Activated CD4-positive, alpha-beta memory T cell treated with anti-CD3 and anti-CD28 coated beads for 36 hours (primary cell): ENCODE results near the gene PGC. TPM values are rescaled to one million over a fixed set of nuclear protein-coding genes. Genes with fewer than 3 reads are reported as not detected.

Experiments used
- CTCF ChIA-PET: fragments of 350-600 bp; sonication (Branson Sonifier 250); formaldehyde crosslinking; loops from one replicate; lab custom pipeline; 2021; ENCODE audit warnings: antibody characterized with exemption, inconsistent platforms; lab: Charles Lee
- POLR2A ChIA-PET: fragments of 350-600 bp; sonication (Branson Sonifier 250); formaldehyde crosslinking; loops from one replicate; lab custom pipeline; 2021; ENCODE audit warnings: antibody characterized with exemption; lab: Charles Lee
- DNase-seq: peaks from one replicate; pipeline ENCODE4 v3.0.0-alpha.2; 2020
- H3K27ac Mint-ChIP-seq: one replicate; pipeline ENCODE4 v1.8.0; 2021; ENCODE audit warnings: mixed read lengths
- H3K27me3 Mint-ChIP-seq: one replicate; pipeline ENCODE4 v1.8.0; 2021; ENCODE audit warnings: mixed read lengths
- H3K36me3 Mint-ChIP-seq: one replicate; pipeline ENCODE4 v1.8.0; 2021; ENCODE audit warnings: mixed read lengths
- H3K4me1 Mint-ChIP-seq: one replicate; pipeline ENCODE4 v1.8.0; 2021; ENCODE audit warnings: low read depth, mixed read lengths
- H3K4me3 Mint-ChIP-seq: one replicate; pipeline ENCODE4 v1.8.0; 2021; ENCODE audit warnings: mild to moderate bottlenecking, mixed read lengths
- H3K9me3 Mint-ChIP-seq: one replicate; pipeline ENCODE4 v1.8.0; 2021; ENCODE audit warnings: mixed read lengths
- intact Hi-C: fragments of 100-400 bp; cut with micrococcal nuclease; formaldehyde crosslinking; loops from one replicate; pipeline ENCODE4 v1.15.1; 2023
- total RNA-seq, 2 experiments: library from RNA; stranded (reverse); gene quantifications; one replicate each; pipeline ENCODE4 v1.2.3, GENCODE V29; 2021

Gene PGC
- total RNA-seq, 2 experiments from 2014 or later = not detected

GRCh38 chr6:41740366-41741162 lies 6.6 kb downstream of the PGC start:
- no peaks in the 10 kb centered on the region for H3K27me3 Mint-ChIP-seq
- intact Hi-C loops = no loop called here
- ChIA-PET POLR2A (no interaction called here), CTCF (interaction anchor here (0.7 to 0.8 kb wide), 2 partner anchors 21 to 34 kb away, joined by 3 read pairs; no protein-coding TSS in a partner anchor)
- H3K4me3 Mint-ChIP-seq = no peak overlapping the region
- no peaks in the 10 kb centered on the region for H3K9me3 Mint-ChIP-seq
- H3K4me1 Mint-ChIP-seq = no peaks in the 10 kb centered on the region
- no peak overlapping the region for H3K27ac Mint-ChIP-seq
- no peak for DNase-seq
- H3K36me3 Mint-ChIP-seq = no peaks in the 10 kb centered on the region

- Mint-ChIP-seq H3K27me3 (no peaks in the 10 kb centered on the region), H3K4me3 (no peak overlapping the region), H3K27ac (no peak overlapping the region), H3K9me3 (no peaks in the 10 kb centered on the region), H3K4me1 (no peaks in the 10 kb centered on the region), H3K36me3 (no peaks in the 10 kb centered on the region)
- CTCF ChIA-PET = interaction anchor here (0.6 kb wide), 1 partner anchor 1452 kb away, joined by 3 read pairs; no protein-coding TSS in a partner anchor
- intact Hi-C loops = loop anchor here (5.0 kb wide), 1 partner anchor 38 kb away; the partner anchor contains the start of gene FRS3
- POLR2A ChIA-PET = no interaction called here
- no peak for DNase-seq
These were observed 8.2 kb downstream of the PGC start for GRCh38 chr6:41739041-41739440.

GRCh38 chr6:41737591-41738130 lies 9.5 kb downstream of the PGC start:
- intact Hi-C loops = loop anchor here (5.0 kb wide), 1 partner anchor 40 kb away; the partner anchor contains the start of gene FRS3
- no peak overlapping the region for H3K4me3 Mint-ChIP-seq
- no peaks in the 10 kb centered on the region for H3K36me3 Mint-ChIP-seq
- H3K9me3 Mint-ChIP-seq = no peaks in the 10 kb centered on the region
- no peaks in the 10 kb centered on the region for H3K27me3 Mint-ChIP-seq
- ChIA-PET CTCF (no interaction called here), POLR2A (interaction anchor here (0.6 kb wide), 1 partner anchor 12 kb away, joined by 3 read pairs; no protein-coding TSS in a partner anchor)
- H3K4me1 Mint-ChIP-seq = peaks cover 13% of the 10 kb centered on the region
- H3K27ac Mint-ChIP-seq = no peak overlapping the region
- no peak for DNase-seq

- Mint-ChIP-seq H3K4me3 (no peak overlapping the region), H3K27ac (no peak overlapping the region), H3K4me1 (peaks cover 17% of the 10 kb centered on the region), H3K27me3 (no peaks in the 10 kb centered on the region), H3K36me3 (no peaks in the 10 kb centered on the region), H3K9me3 (no peaks in the 10 kb centered on the region)
- POLR2A ChIA-PET = no interaction called here
- intact Hi-C loops = loop anchor here (5.0 kb wide), 1 partner anchor 40 kb away; the partner anchor contains the start of gene FRS3
- DNase-seq = no peak
- CTCF ChIA-PET = interaction anchor here (4.4 kb wide), 1 partner anchor 32 kb away, joined by 49 read pairs; no protein-coding TSS in a partner anchor
These were observed 10.2 kb downstream of the PGC start for GRCh38 chr6:41736800-41737555.

- DNase-seq = no peak
- no peak overlapping the region for H3K4me3 Mint-ChIP-seq
- POLR2A ChIA-PET = interaction anchor here (1.9 kb wide), 1 partner anchor 28 kb away, joined by 5 read pairs; no protein-coding TSS in a partner anchor
- no peaks in the 10 kb centered on the region for H3K36me3 Mint-ChIP-seq
- H3K27ac Mint-ChIP-seq = no peak overlapping the region
- H3K9me3 Mint-ChIP-seq = no peaks in the 10 kb centered on the region
- H3K27me3 Mint-ChIP-seq = no peaks in the 10 kb centered on the region
- intact Hi-C loops = loop anchor here (5.0 kb wide), 1 partner anchor 41 kb away; the partner anchor contains the start of gene FRS3
- peaks cover 21% of the 10 kb centered on the region for H3K4me1 Mint-ChIP-seq
- CTCF ChIA-PET = interaction anchor here (4.4 kb wide), 1 partner anchor 31 kb away, joined by 49 read pairs; no protein-coding TSS in a partner anchor
These were observed 10.9 kb downstream of the PGC start for GRCh38 chr6:41736186-41736733.

- H3K4me1 Mint-ChIP-seq = peaks cover 28% of the 10 kb centered on the region
- no peaks in the 10 kb centered on the region for H3K27me3 Mint-ChIP-seq
- H3K9me3 Mint-ChIP-seq = no peaks in the 10 kb centered on the region
- peak within 1 kb of the TSS; percentile 18 for H3K27ac Mint-ChIP-seq
- intact Hi-C loops = loop anchor here (1.0 to 5.0 kb wide), 6 partner anchors 28 to 663 kb away; partner anchors contain the start of genes BYSL, FRS3, MED20 and NFYA
- POLR2A ChIA-PET = interaction anchor here (1.8 to 1.9 kb wide), 2 partner anchors 28 to 29 kb away, joined by 5 to 6 read pairs; no protein-coding TSS in a partner anchor
- CTCF ChIA-PET = interaction anchor here (0.6 to 4.4 kb wide), 5 partner anchors 20 to 207 kb away, joined by 3 to 49 read pairs (median 15); partner anchors contain the start of gene TOMM6
- peak; percentile 95 for DNase-seq
- peak within 1 kb of the TSS; percentile 67 for H3K4me3 Mint-ChIP-seq
- no peaks in the 10 kb centered on the region for H3K36me3 Mint-ChIP-seq
These were observed 11.6 kb downstream of the PGC start, which contains the start of gene TFEB for GRCh38 chr6:41735427-41736185. Gene TFEB (minus strand): TSS chr6:41735608. CDS start chr6:41691213, 44,395 bp downstream.

- intact Hi-C loops = loop anchor here (1.0 to 5.0 kb wide), 6 partner anchors 28 to 662 kb away; partner anchors contain the start of genes BYSL, FRS3, MED20 and NFYA
- H3K36me3 Mint-ChIP-seq = no peaks in the 10 kb centered on the region
- peaks cover 35% of the 10 kb centered on the region for H3K4me1 Mint-ChIP-seq
- peak; percentile 76 for DNase-seq
- H3K27ac Mint-ChIP-seq = peak overlapping the region; percentile 18
- CTCF ChIA-PET = interaction anchor here (0.8 to 4.4 kb wide), 10 partner anchors 10 to 315 kb away, joined by 3 to 49 read pairs (median 3); partner anchors contain the start of genes TAF8 and TOMM6
- POLR2A ChIA-PET = interaction anchor here (1.8 to 3.0 kb wide), 3 partner anchors 18 to 28 kb away, joined by 5 to 10 read pairs (median 6); no protein-coding TSS in a partner anchor
- H3K27me3 Mint-ChIP-seq = no peaks in the 10 kb centered on the region
- H3K9me3 Mint-ChIP-seq = no peaks in the 10 kb centered on the region
- peak overlapping the region; percentile 67 for H3K4me3 Mint-ChIP-seq
These were observed 12.4 kb downstream of the PGC start for GRCh38 chr6:41734666-41735426.

- intact Hi-C loops = loop anchor here (2.0 kb wide), 2 partner anchors 187 to 661 kb away; partner anchors contain the start of genes BYSL, MED20, NFYA and OARD1
- CTCF ChIA-PET = interaction anchor here (0.6 to 4.4 kb wide), 12 partner anchors 11 to 618 kb away, joined by 3 to 49 read pairs (median 3); partner anchors contain the start of genes TAF8 and TOMM6
- Mint-ChIP-seq H3K4me1 (peaks cover 37% of the 10 kb centered on the region), H3K27ac (peak overlapping the region; percentile 84), H3K9me3 (no peaks in the 10 kb centered on the region), H3K27me3 (no peaks in the 10 kb centered on the region), H3K4me3 (peak overlapping the region; percentile 83), H3K36me3 (no peaks in the 10 kb centered on the region)
- DNase-seq = peak; percentile 66
- POLR2A ChIA-PET = interaction anchor here (1.8 to 3.0 kb wide), 3 partner anchors 17 to 28 kb away, joined by 5 to 10 read pairs (median 6); no protein-coding TSS in a partner anchor
These were observed 13.2 kb downstream of the PGC start for GRCh38 chr6:41733707-41734665.

- intact Hi-C loops = no loop called here
- Mint-ChIP-seq H3K4me1 (peaks cover 39% of the 10 kb centered on the region), H3K9me3 (no peaks in the 10 kb centered on the region), H3K27ac (peak overlapping the region; percentile 84), H3K36me3 (no peaks in the 10 kb centered on the region), H3K27me3 (no peaks in the 10 kb centered on the region), H3K4me3 (peak overlapping the region; percentile 83)
- CTCF ChIA-PET = interaction anchor here (0.6 to 4.4 kb wide), 10 partner anchors 12 to 619 kb away, joined by 3 to 49 read pairs (median 3); partner anchors contain the start of gene TOMM6
- no peak for DNase-seq
- POLR2A ChIA-PET = interaction anchor here (1.8 to 3.0 kb wide), 2 partner anchors 16 to 27 kb away, joined by 6 to 10 read pairs; no protein-coding TSS in a partner anchor
These were observed 13.9 kb downstream of the PGC start for GRCh38 chr6:41733360-41733706.
